H9 (cell line): Measurements from ENCODE around the gene OPALIN. TPM values are rescaled to one million over a fixed set of nuclear protein-coding genes. Genes with fewer than 3 reads are reported as not detected.

ENCODE experiments used
- DNase-seq: peaks from one replicate; pipeline ENCODE4 v3.0.0-alpha.2; 2017
- H2AFZ ChIP-seq: one replicate; pipeline ENCODE4 v1.6.1; 2013; ENCODE audit warnings: mild to moderate bottlenecking, low read length, control low read depth, moderate library complexity
- H2AK5ac ChIP-seq: 2 replicates; pipeline ENCODE4 v1.6.1; 2013; ENCODE audit warnings: low read length, control low read depth, mixed read lengths; ENCODE audit not compliant: insufficient read length
- H2BK120ac ChIP-seq: one replicate; pipeline ENCODE4 v1.6.1; 2013; ENCODE audit warnings: low read depth, mild to moderate bottlenecking, low read length, control low read depth, inconsistent platforms; ENCODE audit not compliant: poor library complexity, severe bottlenecking
- H2BK12ac ChIP-seq: 2 replicates; pipeline ENCODE4 v1.6.1; 2013; ENCODE audit warnings: low read length, control low read depth, mixed read lengths, low read depth; ENCODE audit not compliant: insufficient read length
- H2BK15ac ChIP-seq: 2 replicates; pipeline ENCODE4 v1.6.1; 2013; ENCODE audit warnings: low read depth, low read length, control low read depth
- H2BK20ac ChIP-seq: one replicate; pipeline ENCODE4 v1.6.1; 2013; ENCODE audit warnings: low read depth, mild to moderate bottlenecking, low read length, control low read depth, inconsistent platforms; ENCODE audit not compliant: poor library complexity, severe bottlenecking
- H2BK5ac ChIP-seq: 2 replicates; pipeline ENCODE4 v1.6.1; 2013; ENCODE audit warnings: low read length, control low read depth, mixed read lengths; ENCODE audit not compliant: insufficient read length
- H3K14ac ChIP-seq: 2 replicates; pipeline ENCODE4 v1.6.1; 2013; ENCODE audit warnings: low read length, control low read depth; ENCODE audit not compliant: insufficient read depth
- H3K18ac ChIP-seq: 2 replicates; pipeline ENCODE4 v1.6.1; 2013; ENCODE audit warnings: low read depth, mild to moderate bottlenecking, mixed read lengths, low read length, control low read depth; ENCODE audit not compliant: insufficient read length
- H3K23ac ChIP-seq: 2 replicates; pipeline ENCODE4 v1.6.1; 2013; ENCODE audit warnings: low read length, control low read depth, mixed read lengths, low read depth; ENCODE audit not compliant: insufficient read length
- H3K23me2 ChIP-seq: 2 replicates; pipeline ENCODE4 v1.6.1; 2013; ENCODE audit warnings: low read depth, mild to moderate bottlenecking, mixed read lengths, low read length, control low read depth; ENCODE audit not compliant: insufficient read length, poor library complexity, severe bottlenecking
- H3K27ac ChIP-seq: 2 replicates; pipeline ENCODE4 v1.5.1; 2013; ENCODE audit warnings: low read length, control low read depth, mixed read lengths, low read depth; ENCODE audit not compliant: insufficient read length
- H3K27me3 ChIP-seq: 2 replicates; pipeline ENCODE4 v1.6.1; 2013; ENCODE audit warnings: low read length, control low read depth, inconsistent platforms; ENCODE audit not compliant: insufficient read depth
- H3K4ac ChIP-seq: 2 replicates; pipeline ENCODE4 v1.6.1; 2013; ENCODE audit warnings: low read depth, mild to moderate bottlenecking, control low read depth, inconsistent platforms, low read length, moderate library complexity
- H3K4me1 ChIP-seq: 2 replicates; pipeline ENCODE4 v1.6.1; 2013; ENCODE audit warnings: low read length, control low read depth, inconsistent platforms; ENCODE audit not compliant: insufficient read depth
- H3K4me2 ChIP-seq: 2 replicates; pipeline ENCODE4 v1.6.1; 2013; ENCODE audit warnings: low read length, control low read depth, mixed read lengths; ENCODE audit not compliant: insufficient read length, insufficient read depth
- H3K56ac ChIP-seq: 2 replicates; pipeline ENCODE4 v1.6.1; 2013; ENCODE audit warnings: low read depth, mild to moderate bottlenecking, mixed read lengths, low read length, control low read depth; ENCODE audit not compliant: insufficient read length
- H3K79me1 ChIP-seq: 2 replicates; pipeline ENCODE4 v1.6.1; 2013; ENCODE audit warnings: low read depth, mild to moderate bottlenecking, moderate library complexity, low read length, control low read depth, inconsistent platforms; ENCODE audit not compliant: insufficient read depth, poor library complexity, severe bottlenecking
- H3K79me2 ChIP-seq: 2 replicates; pipeline ENCODE4 v1.6.1; 2013; ENCODE audit warnings: low read length, control low read depth, inconsistent platforms; ENCODE audit not compliant: insufficient read depth
- H3K9ac ChIP-seq: 2 replicates; pipeline ENCODE4 v1.6.1; 2013; ENCODE audit warnings: low read length, control low read depth, mixed read lengths; ENCODE audit not compliant: insufficient read length; ENCODE audit errors: extremely low read depth
- H3K9me3 ChIP-seq: one replicate; pipeline ENCODE4 v1.6.1; 2013; ENCODE audit warnings: low read depth, low read length, inconsistent platforms; ENCODE audit not compliant: control insufficient read depth
- H3T11ph ChIP-seq: one replicate; pipeline ENCODE4 v1.6.1; 2013; ENCODE audit warnings: mild to moderate bottlenecking, low read length, control low read depth, inconsistent platforms
- H4K20me1 ChIP-seq: one replicate; pipeline ENCODE4 v1.6.1; 2013; ENCODE audit not compliant: control insufficient read depth, insufficient read length, insufficient read depth
- H4K5ac ChIP-seq: 2 replicates; pipeline ENCODE4 v1.6.1; 2013; ENCODE audit warnings: low read depth, mild to moderate bottlenecking, mixed read lengths, low read length, control low read depth; ENCODE audit not compliant: insufficient read length
- H4K8ac ChIP-seq: replicated peaks from 2 replicates; pipeline ENCODE4 v1.6.1; 2013; ENCODE audit warnings: low read length, control low read depth, mixed read lengths, low read depth; ENCODE audit not compliant: insufficient read length
- H4K91ac ChIP-seq: 2 replicates; pipeline ENCODE4 v1.6.1; 2013; ENCODE audit warnings: low read depth, mild to moderate bottlenecking, moderate library complexity, mixed read lengths, low read length, control low read depth; ENCODE audit not compliant: insufficient read length
- H3K27ac Mint-ChIP-seq, 3 experiments: 2 replicates in 2 of 3; 3 replicates in 1 of 3; pipeline ENCODE4 v1.8.0; 2020 to 2021; ENCODE audit warnings: mixed read lengths in 3 of 3, mild to moderate bottlenecking in 1 of 3, moderate library complexity in 1 of 3
- H3K27me3 Mint-ChIP-seq: 2 replicates; pipeline ENCODE4 v1.8.0; 2021; ENCODE audit warnings: low read depth, mild to moderate bottlenecking, moderate library complexity, mixed read lengths
- H3K36me3 Mint-ChIP-seq, 3 experiments: 2 replicates in 2 of 3; 3 replicates in 1 of 3; pipeline ENCODE4 v1.8.0; 2020 to 2021; ENCODE audit warnings: low read depth in 3 of 3, mixed read lengths in 3 of 3; ENCODE audit not compliant: insufficient read depth in 1 of 3
- H3K4me1 Mint-ChIP-seq, 2 experiments: 2 replicates each; pipeline ENCODE4 v1.8.0; 2020; ENCODE audit warnings: mixed read lengths in 2 of 2
- H3K4me3 Mint-ChIP-seq, 2 experiments: 2 replicates in 1 of 2; 3 replicates in 1 of 2; pipeline ENCODE4 v1.8.0; 2020 to 2021; ENCODE audit warnings: mild to moderate bottlenecking in 2 of 2, mixed read lengths in 2 of 2, moderate library complexity in 1 of 2
- H3K9me3 Mint-ChIP-seq, 2 experiments: 2 replicates in 1 of 2; 3 replicates in 1 of 2; pipeline ENCODE4 v1.8.0; 2020; ENCODE audit warnings: mild to moderate bottlenecking in 2 of 2, mixed read lengths in 2 of 2, moderate library complexity in 1 of 2
- CTCF ChIP-seq: fragments of 200-600 bp; sonication (generic); conservative IDR thresholded peaks from 3 replicates; pipeline ENCODE4 v1.8.0; 2021; ENCODE audit warnings: antibody characterized with exemption, mild to moderate bottlenecking
- WGBS: extraction: QIAGEN DNeasy Blood & Tissue Kit; methylation state at CpG from one replicate; pipeline ENCODE4 v1.1.7; 2013; ENCODE audit warnings: missing lambda C conversion rate, low lambda C conversion rate, mixed read lengths; ENCODE audit not compliant: insufficient read length; ENCODE audit errors: extremely low coverage; 5-methylcytosine and 5-hydroxymethylcytosine counted together
- total RNA-seq: library from RNA; stranded (reverse); gene quantifications from 2 replicates; pipeline ENCODE4 v1.2.1, GENCODE V29; 2021

The OPALIN gene
- total RNA-seq, 1 experiment from 2014 or later, result not detected

GRCh38 chr10:96301616-96302015 lies 57.2 kb downstream of the OPALIN start:
- H3K79me2 ChIP-seq, result no peaks in the 10 kb centered on the region
- H3K27ac ChIP-seq, result no peak overlapping the region
- H3K23me2 ChIP-seq, result no peaks in the 10 kb centered on the region
- WGBS, result no CpG with 5 or more reads among the region's 1 CpG
- H2AFZ ChIP-seq, result no peak overlapping the region
- no peak overlapping the region for H2BK15ac ChIP-seq
- no peak overlapping the region for H3K23ac ChIP-seq
- H3K36me3 Mint-ChIP-seq, result no peaks in the 10 kb centered on the region; a peak in 1 of 7 replicates
- TF ChIP-seq CTCF, result no peak
- no peak overlapping the region for H3K4me3 Mint-ChIP-seq
- H4K8ac ChIP-seq, result no peak overlapping the region
- peaks cover 11 to 18% of the 10 kb centered on the region in 2 experiments for H3K4me1 Mint-ChIP-seq
- H2BK5ac ChIP-seq, result no peak overlapping the region
- H2BK20ac ChIP-seq, result no peak overlapping the region
- H3K4me2 ChIP-seq, result no peak overlapping the region
- H2BK12ac ChIP-seq, result no peak overlapping the region
- H3K9ac ChIP-seq, result no peak overlapping the region
- H3T11ph ChIP-seq, result no peak overlapping the region
- no peaks in the 10 kb centered on the region for H3K79me1 ChIP-seq
- no peak for DNase-seq
- no peak overlapping the region for H3K56ac ChIP-seq
- H3K27ac Mint-ChIP-seq, result no peak overlapping the region
- no peaks in the 10 kb centered on the region; the same call in 1 of the 2 replicates for H3K4me1 ChIP-seq
- H2BK120ac ChIP-seq, result no peak overlapping the region
- H2AK5ac ChIP-seq, result no peak overlapping the region
- no peaks in the 10 kb centered on the region for H3K27me3 ChIP-seq
- H3K9me3 Mint-ChIP-seq, result no peaks in the 10 kb centered on the region
- no peaks in the 10 kb centered on the region for H4K20me1 ChIP-seq
- no peak overlapping the region for H4K91ac ChIP-seq
- H3K14ac ChIP-seq, result no peak overlapping the region
- no peak overlapping the region for H3K18ac ChIP-seq
- no peak overlapping the region for H4K5ac ChIP-seq
- peaks cover 3% of the 10 kb centered on the region for H3K27me3 Mint-ChIP-seq
- no peaks in the 10 kb centered on the region for H3K9me3 ChIP-seq
- no peak overlapping the region for H3K4ac ChIP-seq
